Lung (tissue), 12 donors: Measurements from ENCODE around the gene INSRR. TPM values are rescaled to one million over a fixed set of nuclear protein-coding genes. Genes with fewer than 3 reads are reported as not detected.

Source experiments
- ATAC-seq: fragments of 200-7000 bp; cut with Tn5 transposase; one replicate; pipeline ENCODE4 v1.9.1; 2020; ENCODE audit warnings: moderate number of reproducible peaks; ENCODE audit not compliant: insufficient read depth, low FRiP score
- DNase-seq, 3 donors: peaks; one replicate each; pipeline ENCODE4 v3.0.0-alpha.2; 2013 to 2017
- H3K27ac ChIP-seq, 2 donors: one replicate each; pipeline ENCODE4 v1.5.1; 2013; ENCODE audit warnings: mild to moderate bottlenecking in 2 of 2, moderate library complexity in 2 of 2, control low read depth in 1 of 2, inconsistent platforms in 1 of 2, low read depth in 1 of 2, low read length in 1 of 2
- H3K27me3 ChIP-seq, 3 donors: one replicate each; pipeline ENCODE4 v1.5.1; 2013; ENCODE audit warnings: low read length in 2 of 3; ENCODE audit not compliant: control insufficient read depth in 3 of 3, insufficient read depth in 3 of 3
- H3K36me3 ChIP-seq, 4 donors: one replicate each; pipeline ENCODE4 v1.5.1; 2013; ENCODE audit warnings: low read length in 4 of 4, mild to moderate bottlenecking in 1 of 4, moderate library complexity in 1 of 4; ENCODE audit not compliant: control insufficient read depth in 4 of 4, insufficient read depth in 4 of 4
- H3K4me1 ChIP-seq, 5 donors: one replicate each; pipeline ENCODE4 v1.5.1; 2013; ENCODE audit warnings: low read length in 5 of 5, mild to moderate bottlenecking in 2 of 5, moderate library complexity in 1 of 5; ENCODE audit not compliant: control insufficient read depth in 5 of 5, insufficient read depth in 5 of 5
- H3K4me3 ChIP-seq: one replicate; pipeline ENCODE4 v1.5.1; 2013; ENCODE audit warnings: mild to moderate bottlenecking, control low read depth, moderate library complexity
- H3K9ac ChIP-seq, 2 donors: one replicate each; pipeline ENCODE4 v1.5.1; 2013; ENCODE audit warnings: low read length in 2 of 2, control low read depth in 1 of 2; ENCODE audit not compliant: insufficient read depth in 1 of 2
- H3K9me3 ChIP-seq, 4 donors: one replicate each; pipeline ENCODE4 v1.5.1; 2013; ENCODE audit warnings: low read length in 3 of 4, mild to moderate bottlenecking in 1 of 4, moderate library complexity in 1 of 4; ENCODE audit not compliant: control insufficient read depth in 4 of 4, insufficient read depth in 3 of 4
- WGBS, 2 donors: extraction: QIAGEN DNeasy Blood & Tissue Kit; methylation state at CpG; one replicate each; pipeline ENCODE4 v1.1.7; 2013; 5-methylcytosine and 5-hydroxymethylcytosine counted together
- polyA plus RNA-seq, 2 donors: library from polyadenylated mRNA; stranded (reverse); fragments of 200-250 nt; gene quantifications; one replicate each; pipeline ENCODE4 v1.2.1, GENCODE V29; 2013
- total RNA-seq, 2 donors: library from RNA; depleted of rRNA in 1 of 2; stranded (reverse); fragments of >200 nt in 1 of 2; gene quantifications; one replicate each; pipeline ENCODE4 v1.2.1, GENCODE V29; 2014 to 2021
- TF ChIP-seq, protein P1 (sequence below): IDR thresholded peaks from 2 replicates; pipeline ENCODE4 v1.5.1; 2012; ENCODE audit warnings: mild to moderate bottlenecking; ENCODE audit errors: control extremely low read depth, extremely low read depth
- donor health status: control.
- donor health status: control.
- donor health status: Bipolar disorder and iron deficiency.
- donor health status: healthy.
- donor health status: DM: yes; HTN: yes; CAD: no.

Gene INSRR
- total and polyA plus RNA-seq, 4 donors, result not detected

DNA sequence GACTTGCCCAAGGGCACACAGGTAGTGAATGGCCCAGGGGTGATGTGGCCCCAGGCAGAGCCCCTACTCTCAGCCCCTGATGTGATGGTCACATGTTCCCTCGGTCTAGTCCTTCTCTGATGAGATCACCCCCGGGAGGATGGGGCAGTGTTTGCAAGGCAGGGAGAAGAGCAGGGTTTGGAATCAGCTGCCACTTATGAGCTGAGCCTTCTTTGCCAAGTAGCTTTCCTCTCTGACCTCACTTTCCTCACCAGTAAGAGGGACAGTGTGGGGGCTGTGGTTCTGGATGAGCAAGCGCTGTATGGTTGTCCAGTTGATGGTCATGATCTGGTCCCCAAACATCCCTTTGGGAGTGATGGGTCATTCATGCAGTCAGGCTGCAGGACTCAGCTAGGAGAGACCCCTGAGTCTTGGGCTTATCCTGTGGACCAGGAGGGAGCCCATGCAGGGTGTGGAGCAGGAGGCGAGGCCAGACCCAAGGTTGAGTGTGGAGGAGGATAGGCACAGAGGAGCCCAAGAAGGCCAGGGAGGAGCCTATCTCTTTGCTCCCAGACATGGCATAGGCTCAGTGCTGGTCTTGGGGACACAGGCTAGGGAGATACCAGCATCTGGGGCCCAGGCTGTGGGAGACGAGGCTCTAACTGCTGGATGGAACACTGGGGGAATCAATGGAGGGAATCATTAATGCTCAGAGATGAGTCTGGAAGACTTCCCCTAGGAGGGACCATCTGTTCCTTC, 18.7 kb upstream of the INSRR start:
- H3K9ac ChIP-seq, result no peak overlapping the region
- DNase-seq, result no peak
- H3K27ac ChIP-seq, result no peak overlapping the region
- H3K4me1 ChIP-seq, result no peaks in the 10 kb centered on the region
- ATAC-seq, result no peak
- 79 to 90% methylated on average over 5 of the region's 5 CpGs for WGBS, 2 donors
- peaks cover 0 to 19% (median 0%) of the 10 kb centered on the region in 3 donors for H3K27me3 ChIP-seq
- TF ChIP-seq, protein P1, sequence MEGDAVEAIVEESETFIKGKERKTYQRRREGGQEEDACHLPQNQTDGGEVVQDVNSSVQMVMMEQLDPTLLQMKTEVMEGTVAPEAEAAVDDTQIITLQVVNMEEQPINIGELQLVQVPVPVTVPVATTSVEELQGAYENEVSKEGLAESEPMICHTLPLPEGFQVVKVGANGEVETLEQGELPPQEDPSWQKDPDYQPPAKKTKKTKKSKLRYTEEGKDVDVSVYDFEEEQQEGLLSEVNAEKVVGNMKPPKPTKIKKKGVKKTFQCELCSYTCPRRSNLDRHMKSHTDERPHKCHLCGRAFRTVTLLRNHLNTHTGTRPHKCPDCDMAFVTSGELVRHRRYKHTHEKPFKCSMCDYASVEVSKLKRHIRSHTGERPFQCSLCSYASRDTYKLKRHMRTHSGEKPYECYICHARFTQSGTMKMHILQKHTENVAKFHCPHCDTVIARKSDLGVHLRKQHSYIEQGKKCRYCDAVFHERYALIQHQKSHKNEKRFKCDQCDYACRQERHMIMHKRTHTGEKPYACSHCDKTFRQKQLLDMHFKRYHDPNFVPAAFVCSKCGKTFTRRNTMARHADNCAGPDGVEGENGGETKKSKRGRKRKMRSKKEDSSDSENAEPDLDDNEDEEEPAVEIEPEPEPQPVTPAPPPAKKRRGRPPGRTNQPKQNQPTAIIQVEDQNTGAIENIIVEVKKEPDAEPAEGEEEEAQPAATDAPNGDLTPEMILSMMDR, result no peak
- H3K4me3 ChIP-seq, result no peak overlapping the region
- H3K36me3 ChIP-seq, result no peaks in the 10 kb centered on the region
- no peaks in the 10 kb centered on the region for H3K9me3 ChIP-seq

DNA sequence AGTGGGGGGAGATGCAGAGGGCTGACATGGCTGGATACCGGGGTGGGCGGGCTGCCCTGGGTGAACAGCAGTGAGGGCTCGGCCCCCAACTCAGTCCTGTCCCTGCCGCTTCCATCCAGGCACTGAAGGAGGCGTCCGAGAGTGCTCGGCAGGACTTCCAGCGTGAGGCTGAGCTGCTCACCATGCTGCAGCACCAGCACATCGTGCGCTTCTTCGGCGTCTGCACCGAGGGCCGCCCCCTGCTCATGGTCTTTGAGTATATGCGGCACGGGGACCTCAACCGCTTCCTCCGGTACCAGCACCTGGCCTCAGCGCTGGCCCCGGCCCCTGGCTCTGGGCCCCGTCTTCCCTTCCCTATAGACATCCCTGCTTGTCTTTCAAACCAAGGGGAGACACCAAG, 17.4 kb upstream of the INSRR start:
- TF ChIP-seq, protein P1, result no peak
- no peak overlapping the region for H3K9ac ChIP-seq
- ATAC-seq (no peak), DNase-seq (no peak)
- peaks cover 0 to 3% (median 0%) of the 10 kb centered on the region in 5 donors for H3K4me1 ChIP-seq
- WGBS, 2 donors, result 49 to 50% methylated on average over 21 of the region's 21 CpGs
- no peaks in the 10 kb centered on the region for H3K36me3 ChIP-seq
- H3K4me3 ChIP-seq, result no peak overlapping the region
- peaks cover 0 to 19% (median 0%) of the 10 kb centered on the region in 3 donors for H3K27me3 ChIP-seq
- H3K27ac ChIP-seq, result no peak overlapping the region
- H3K9me3 ChIP-seq, result no peaks in the 10 kb centered on the region

DNA sequence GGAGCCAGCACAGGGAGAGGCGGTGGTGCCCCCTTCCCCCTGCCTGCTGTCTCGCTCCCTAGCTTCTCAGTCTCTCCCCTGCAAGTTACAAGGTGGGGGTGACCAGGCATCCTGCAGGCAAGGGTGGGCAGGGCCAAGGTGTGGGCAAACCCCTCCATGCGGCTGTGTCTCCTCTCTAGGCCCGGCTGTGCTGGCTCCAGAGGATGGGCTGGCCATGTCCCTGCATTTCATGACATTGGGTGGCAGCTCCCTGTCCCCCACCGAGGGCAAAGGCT, 16.4 kb upstream of the INSRR start:
- ATAC-seq, result no peak
- TF ChIP-seq, protein P1, result no peak
- Histone ChIP-seq H3K9ac (no peak overlapping the region), H3K27ac (no peak overlapping the region), H3K27me3 (peaks cover 0 to 19% (median 0%) of the 10 kb centered on the region in 3 donors), H3K9me3 (no peaks in the 10 kb centered on the region), H3K4me3 (no peak overlapping the region), H3K36me3 (no peaks in the 10 kb centered on the region), H3K4me1 (peaks cover 0 to 10% (median 0%) of the 10 kb centered on the region in 5 donors)
- no peak for DNase-seq
- 80 to 91% methylated on average over 5 of the region's 5 CpGs for WGBS, 2 donors
